Measurements from ENCODE around the gene UNC5A.

- TF ChIP-seq CTCF (conservative IDR thresholded peaks at IDR 0.05) (no peak), EZH2 (IDR thresholded peaks at IDR 0.05; ENCODE audit: low read depth) (no peak)
Observed at GRCh38 chr5:176880366-176881020, 70.1 kb downstream of the UNC5A start.

Data from PC-9 (cell line).